ENCODE measurements around the gene LARP6. TPM values are rescaled to one million over a fixed set of nuclear protein-coding genes. Genes with fewer than 3 reads are reported as not detected.

LARP6 gene
- total and polyA plus RNA-seq, 2 of the 4 experiments (the other 2 are of a cell fraction): 36.4 to 135 TPM

DNA sequence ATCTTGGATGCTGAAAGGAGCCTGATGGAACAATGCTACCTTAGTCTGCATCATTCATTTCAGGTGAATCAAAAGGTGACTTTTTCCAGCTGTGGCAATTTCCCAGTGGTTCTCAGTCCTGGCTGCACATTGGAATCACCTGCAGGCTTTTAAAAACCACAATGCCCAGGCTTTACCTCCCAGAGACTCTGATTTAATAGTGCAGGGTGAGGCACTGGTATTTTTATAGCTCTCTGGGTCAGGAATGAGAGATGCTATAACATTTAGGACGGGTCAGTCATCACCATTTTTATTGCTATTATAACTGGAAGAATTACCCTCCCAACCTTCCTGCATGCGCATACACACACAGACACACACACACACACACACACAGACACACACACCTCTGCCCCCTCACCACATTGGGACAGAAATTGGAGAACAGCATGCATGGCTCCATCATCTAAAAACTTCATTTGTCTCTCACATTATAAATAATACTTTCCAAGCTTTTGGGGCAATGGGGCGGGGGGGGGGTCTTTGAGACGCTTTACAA is 41.1 kb downstream of the LARP6 start:
- peaks cover 2% of the 10 kb centered on the region; the same call in 1 of the 2 replicates for H4K20me1 ChIP-seq (ENCODE audit: insufficient read depth, low read length)
- CTCF ChIA-PET: interaction anchor here (2.0 kb wide), 1 partner anchor 18 kb away, joined by 12 read pairs; no protein-coding TSS in a partner anchor

More for the DNA sequence above, 41.1 kb downstream of the LARP6 start:
- Histone ChIP-seq H3K4me1 (ENCODE audit: control insufficient read depth, insufficient read depth, low read length) (peaks cover 8% of the 10 kb centered on the region), H3K9me1 (ENCODE audit: insufficient read depth, low read length) (peaks cover 25% of the 10 kb centered on the region), H4K91ac (ENCODE audit: insufficient read depth, low read depth, low read length) (no peak overlapping the region), H3K56ac (ENCODE audit: extremely low read depth, insufficient read depth, low read length) (no peak overlapping the region), H2BK20ac (ENCODE audit: low read depth, low read length) (no peak overlapping the region), H3K4ac (ENCODE audit: low read depth, low read length) (no peak overlapping the region), H2AK9ac (replicated peaks; ENCODE audit: low read depth, low read length, poor library complexity) (no peak overlapping the region), H3K36me3 (ENCODE audit: control insufficient read depth, insufficient read depth, low read length) (no peaks in the 10 kb centered on the region), H2AFZ (replicated peaks; ENCODE audit: low read length, poor library complexity) (peak overlapping the region; percentile 26), H3K23ac (ENCODE audit: low read depth, low read length) (no peak overlapping the region), H3K9ac (ENCODE audit: low read depth, low read length) (no peak overlapping the region), H3K27me3 (ENCODE audit: control insufficient read depth, insufficient read depth, low read length) (no peaks in the 10 kb centered on the region), H3K9me3 (ENCODE audit: control insufficient read depth, insufficient read depth, low read length) (no peaks in the 10 kb centered on the region), H4K8ac (ENCODE audit: low read depth in 2 of 2, low read length in 2 of 2) (no peak overlapping the region), H3K18ac (ENCODE audit: low read depth, low read length) (no peak overlapping the region), H2AK5ac (ENCODE audit: low read depth, low read length) (no peak overlapping the region), H3K27ac (ENCODE audit: insufficient read depth, low read length) (no peak overlapping the region), H3K14ac (replicated peaks; ENCODE audit: low read depth, low read length) (no peak overlapping the region), H2BK5ac (ENCODE audit: low read depth, low read length, poor library complexity, severe bottlenecking) (no peak overlapping the region), H2BK120ac (ENCODE audit: low read depth, low read length) (0 out of 2 replicates have a peak overlapping the region, but pooled peaks have one; percentile 6), H4K5ac (ENCODE audit: low read depth, low read length) (no peak overlapping the region), H2BK15ac (ENCODE audit: low read depth, low read length) (no peak overlapping the region), H3K4me3 (ENCODE audit: insufficient read depth, low read depth, low read length) (no peak overlapping the region), H3K4me2 (ENCODE audit: low read depth, low read length) (no peak overlapping the region), H3K79me1 (ENCODE audit: low read depth in 1 of 2, low read length in 2 of 2) (peaks cover 5 to 33% of the 10 kb centered on the region in 2 experiments; a peak in 3 of 4 replicates)
- in situ Hi-C loops (cut with MboI; ENCODE audit: low sequenced_read_pairs): loop anchor here (10.0 kb wide), 1 partner anchor 138 kb away; no protein-coding TSS in a partner anchor
- intact Hi-C loops (cut with micrococcal nuclease): loop anchor here (1.0 to 2.0 kb wide), 2 partner anchors 50 to 134 kb away; partner anchors contain the start of gene UACA
- TF ChIP-seq CEBPB (IDR thresholded peaks at IDR 0.05; ENCODE audit: low read depth, low read length) (no peak), RCOR1 (IDR thresholded peaks at IDR 0.05; ENCODE audit: insufficient replicate concordance, low read length) (no peak)
- ATAC-seq (ENCODE audit: low read depth): no peak
- no TSS peak for BruUV-seq (replicated peaks)
- POLR2A ChIA-PET (ENCODE audit: unreplicated experiment): interaction anchor here (0.6 kb wide), 1 partner anchor 86 kb away, joined by 4 read pairs; no protein-coding TSS in a partner anchor
- no peak for DNase-seq
- dilution Hi-C loops (cut with HindIII; ENCODE audit: low sequenced_read_pairs, unreplicated experiment): no loop called here
- WGBS, 2 experiments (ENCODE audit: extremely low coverage in 2 of 2, insufficient read length in 1 of 2): 100% methylated on average over 1 of the region's 4 CpGs; no CpG with 5 or more reads in 1 of the 2 experiments

Data from IMR-90 (cell line).